ENCODE results near the gene TWIST1.

Gene TWIST1

DNA sequence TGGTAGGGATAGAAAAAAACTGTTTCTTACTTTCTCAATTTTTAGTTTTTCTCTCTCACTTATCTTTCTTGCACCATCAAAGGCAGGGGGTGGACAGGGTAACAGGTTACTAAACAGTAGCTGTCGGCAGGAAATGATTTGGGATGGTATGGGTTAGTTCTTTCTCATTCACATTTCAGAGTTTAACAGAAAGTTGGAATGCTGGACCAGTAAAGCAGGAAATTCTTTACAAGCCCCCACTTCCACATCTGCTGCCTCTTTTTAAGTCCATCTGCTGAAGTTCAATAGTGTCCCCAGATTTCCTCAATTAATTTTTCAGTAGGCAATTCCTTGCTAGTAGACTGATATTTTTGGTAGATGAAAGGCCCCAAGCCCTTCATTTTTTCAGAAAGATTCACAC is 23.3 kb downstream of the TWIST1 start:
- POLR2A ChIA-PET: interaction anchor here (1.7 kb wide), 1 partner anchor 23 kb away, joined by 4 read pairs; the partner anchor contains the start of gene TWIST1
- no peak for DNase-seq (ENCODE audit: low read depth, low spot score)
- CTCF ChIA-PET: interaction anchor here (1.4 kb wide), 1 partner anchor 428 kb away, joined by 4 read pairs; no protein-coding TSS in a partner anchor
- TF ChIP-seq CTCF (IDR thresholded peaks at IDR 0.05; ENCODE audit: insufficient read depth, low read length, missing control alignments): no peak
- no peak overlapping the region for H3K4me3 ChIP-seq (ENCODE audit: low read depth, low read length)

DNA sequence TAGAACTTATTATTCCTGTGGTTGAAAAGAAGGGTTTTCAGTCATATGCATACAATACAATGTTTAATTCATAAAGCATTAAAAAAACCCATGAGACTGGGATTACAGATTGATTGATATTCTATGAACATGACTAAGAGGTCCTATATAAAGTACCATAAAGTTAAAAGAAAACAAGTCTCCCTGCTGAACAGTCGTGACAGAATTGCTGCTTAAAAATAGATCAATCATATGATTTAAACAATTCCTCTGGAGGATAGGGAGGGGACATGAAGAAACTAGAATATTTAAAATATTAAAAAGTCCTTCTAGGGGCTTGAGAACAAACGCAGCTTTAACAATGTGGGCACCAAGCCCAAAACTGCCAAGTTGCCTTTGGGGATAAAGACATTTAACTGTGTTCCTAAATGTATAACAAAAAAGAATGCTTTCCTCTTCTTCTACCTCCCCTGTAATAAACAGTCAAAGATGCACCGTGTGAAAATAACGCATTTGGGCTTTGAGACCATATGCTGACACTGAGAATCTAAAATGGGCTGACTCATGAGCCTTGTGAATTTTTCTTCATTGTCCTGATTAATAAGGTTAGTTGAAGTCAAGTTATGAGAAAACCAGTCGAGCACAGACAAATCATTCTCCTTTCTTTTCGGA is 25.8 kb downstream of the TWIST1 start:
- POLR2A ChIA-PET: no interaction called here
- CTCF ChIA-PET: interaction anchor here (1.1 kb wide), 1 partner anchor 13 kb away, joined by 3 read pairs; no protein-coding TSS in a partner anchor
- no peak for TF ChIP-seq CTCF (IDR thresholded peaks at IDR 0.05; ENCODE audit: insufficient read depth, low read length, missing control alignments)
- no peak for DNase-seq (ENCODE audit: low read depth, low spot score)
- H3K4me3 ChIP-seq (ENCODE audit: low read depth, low read length): no peak overlapping the region

DNA sequence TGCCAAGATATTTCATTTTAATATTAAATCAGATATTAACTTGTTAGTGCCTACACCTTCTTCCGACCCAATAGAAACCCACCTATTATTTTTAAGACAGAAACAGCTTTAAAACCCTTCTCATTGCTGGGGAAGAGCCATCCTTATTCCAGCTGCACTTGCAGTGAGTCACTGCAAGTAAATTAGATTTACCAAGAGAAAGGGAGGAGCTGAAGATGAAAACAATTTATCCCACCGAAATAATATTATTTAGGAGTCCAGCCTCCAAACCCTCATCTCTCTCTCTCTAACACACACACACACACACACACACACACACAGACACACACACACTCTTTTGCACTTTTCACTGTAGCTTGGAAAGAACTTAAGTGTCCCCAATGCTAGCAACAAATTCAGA is 26.9 kb downstream of the TWIST1 start:
- CTCF ChIA-PET: interaction anchor here (1.7 kb wide), 1 partner anchor 398 kb away, joined by 5 read pairs; no protein-coding TSS in a partner anchor
- no peak overlapping the region for H3K4me3 ChIP-seq (ENCODE audit: low read depth, low read length)
- DNase-seq (ENCODE audit: low read depth, low spot score): no peak
- no peak for TF ChIP-seq CTCF (IDR thresholded peaks at IDR 0.05; ENCODE audit: insufficient read depth, low read length, missing control alignments)
- POLR2A ChIA-PET: no interaction called here

DNA sequence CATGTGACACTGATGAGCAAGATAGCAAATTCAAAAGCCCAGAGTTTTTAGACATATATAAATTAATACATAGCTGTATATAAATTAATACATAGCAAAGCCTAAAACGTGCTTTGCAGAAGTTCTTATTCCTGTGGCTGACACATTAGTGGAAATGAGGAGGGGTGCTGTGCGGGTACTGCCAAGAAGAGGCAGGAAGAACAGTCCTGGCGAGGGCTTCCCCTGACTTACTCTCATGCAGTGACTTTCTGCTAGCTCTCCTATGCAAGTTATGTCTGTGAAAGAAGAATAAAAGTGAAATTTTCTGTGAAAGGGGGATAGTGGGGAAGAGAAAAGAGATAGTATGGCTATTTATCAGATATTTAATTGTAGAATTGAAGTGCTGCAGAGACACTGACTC is 27.6 kb downstream of the TWIST1 start:
- CTCF ChIA-PET: interaction anchor here (1.7 kb wide), 1 partner anchor 397 kb away, joined by 5 read pairs; no protein-coding TSS in a partner anchor
- POLR2A ChIA-PET: no interaction called here
- no peak overlapping the region for H3K4me3 ChIP-seq (ENCODE audit: low read depth, low read length)
- DNase-seq (ENCODE audit: low read depth, low spot score): no peak
- no peak for TF ChIP-seq CTCF (IDR thresholded peaks at IDR 0.05; ENCODE audit: insufficient read depth, low read length, missing control alignments)

DNA sequence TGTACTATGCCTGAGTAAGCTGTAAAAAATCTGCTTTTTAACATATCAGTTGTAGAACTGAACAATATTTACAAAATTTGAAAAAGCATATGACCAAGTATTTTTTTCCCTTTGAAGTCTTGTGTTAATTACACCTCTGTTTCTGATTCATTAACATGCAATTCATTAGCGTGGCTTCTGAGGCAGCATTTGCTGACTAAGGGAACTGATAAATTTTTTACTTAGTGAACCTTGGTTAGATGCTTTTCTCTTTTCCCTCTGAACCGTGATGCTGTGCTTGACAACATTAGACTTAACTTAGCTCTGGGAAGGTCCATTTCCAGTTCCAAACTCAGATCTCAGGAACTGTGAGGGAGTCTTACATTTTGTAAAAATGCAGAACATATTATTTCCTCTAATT is 28.1 kb downstream of the TWIST1 start:
- ChIA-PET CTCF (interaction anchor here (1.7 kb wide), 1 partner anchor 396 kb away, joined by 5 read pairs; no protein-coding TSS in a partner anchor), POLR2A (no interaction called here)
- no peak for TF ChIP-seq CTCF (IDR thresholded peaks at IDR 0.05; ENCODE audit: insufficient read depth, low read length, missing control alignments)
- DNase-seq (ENCODE audit: low read depth, low spot score): no peak
- no peak overlapping the region for H3K4me3 ChIP-seq (ENCODE audit: low read depth, low read length)

- ChIA-PET CTCF (no interaction called here), POLR2A (no interaction called here)
- DNase-seq (ENCODE audit: low read depth, low spot score): no peak
- H3K4me3 ChIP-seq (ENCODE audit: low read depth, low read length): no peak overlapping the region
- TF ChIP-seq CTCF (IDR thresholded peaks at IDR 0.05; ENCODE audit: insufficient read depth, low read length, missing control alignments): no peak
Measured at GRCh38 chr7:19080093-19080492, 37.3 kb downstream of the TWIST1 start.

Data from AG04449 (cell line).